Fibroblast of pulmonary artery (primary cell): Measurements from ENCODE around the gene PRKACA.

ENCODE experiments used
- DNase-seq: peaks from one replicate; pipeline ENCODE4 v3.0.0-alpha.2; 2010; ENCODE audit warnings: low read depth
- H3K4me3 ChIP-seq: replicated peaks from 2 replicates; pipeline ENCODE4 v1.5.1; 2011; ENCODE audit warnings: low read depth, mild to moderate bottlenecking, control low read depth, low read length, moderate library complexity
- TF ChIP-seq, protein P1 (sequence below): IDR thresholded peaks from 2 replicates; pipeline ENCODE4 v1.5.1; 2011; ENCODE audit warnings: mild to moderate bottlenecking, control low read depth, low read length, inconsistent platforms; ENCODE audit errors: missing control alignments

The PRKACA gene

DNA sequence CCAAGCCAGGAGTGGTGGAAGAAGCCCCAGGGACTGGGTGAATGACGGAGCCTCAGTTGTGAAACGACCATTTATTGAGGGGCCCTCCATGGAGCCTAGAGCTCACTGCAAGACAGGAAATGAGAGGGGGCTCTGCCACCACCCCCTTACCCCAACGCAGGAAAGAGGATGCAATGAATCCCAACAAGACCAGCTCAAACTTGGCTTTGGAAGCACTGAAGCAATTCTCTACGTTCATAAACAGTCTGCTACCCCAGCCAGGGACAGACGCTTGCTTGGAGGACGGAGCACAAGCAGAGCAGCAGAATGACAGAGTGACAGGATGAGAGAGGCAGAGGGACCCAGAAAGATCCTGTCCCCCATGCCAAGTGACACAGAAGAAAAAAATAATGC lies 1.0 kb downstream of the PRKACA start:
- TF ChIP-seq, protein P1, sequence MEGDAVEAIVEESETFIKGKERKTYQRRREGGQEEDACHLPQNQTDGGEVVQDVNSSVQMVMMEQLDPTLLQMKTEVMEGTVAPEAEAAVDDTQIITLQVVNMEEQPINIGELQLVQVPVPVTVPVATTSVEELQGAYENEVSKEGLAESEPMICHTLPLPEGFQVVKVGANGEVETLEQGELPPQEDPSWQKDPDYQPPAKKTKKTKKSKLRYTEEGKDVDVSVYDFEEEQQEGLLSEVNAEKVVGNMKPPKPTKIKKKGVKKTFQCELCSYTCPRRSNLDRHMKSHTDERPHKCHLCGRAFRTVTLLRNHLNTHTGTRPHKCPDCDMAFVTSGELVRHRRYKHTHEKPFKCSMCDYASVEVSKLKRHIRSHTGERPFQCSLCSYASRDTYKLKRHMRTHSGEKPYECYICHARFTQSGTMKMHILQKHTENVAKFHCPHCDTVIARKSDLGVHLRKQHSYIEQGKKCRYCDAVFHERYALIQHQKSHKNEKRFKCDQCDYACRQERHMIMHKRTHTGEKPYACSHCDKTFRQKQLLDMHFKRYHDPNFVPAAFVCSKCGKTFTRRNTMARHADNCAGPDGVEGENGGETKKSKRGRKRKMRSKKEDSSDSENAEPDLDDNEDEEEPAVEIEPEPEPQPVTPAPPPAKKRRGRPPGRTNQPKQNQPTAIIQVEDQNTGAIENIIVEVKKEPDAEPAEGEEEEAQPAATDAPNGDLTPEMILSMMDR: no peak
- no peak for DNase-seq
- peak overlapping the region; percentile 81 for H3K4me3 ChIP-seq

GRCh38 chr19:14115756-14116155 lies 1.8 kb downstream of the PRKACA start:
- no peak for DNase-seq
- peak overlapping the region; percentile 81 for H3K4me3 ChIP-seq
- TF ChIP-seq, protein P1: no peak

- H3K4me3 ChIP-seq: no peak overlapping the region
- TF ChIP-seq, protein P1: peak; percentile 47
- DNase-seq: no peak
Observed at GRCh38 chr19:14114854-14115253, 2.7 kb downstream of the PRKACA start.

DNA sequence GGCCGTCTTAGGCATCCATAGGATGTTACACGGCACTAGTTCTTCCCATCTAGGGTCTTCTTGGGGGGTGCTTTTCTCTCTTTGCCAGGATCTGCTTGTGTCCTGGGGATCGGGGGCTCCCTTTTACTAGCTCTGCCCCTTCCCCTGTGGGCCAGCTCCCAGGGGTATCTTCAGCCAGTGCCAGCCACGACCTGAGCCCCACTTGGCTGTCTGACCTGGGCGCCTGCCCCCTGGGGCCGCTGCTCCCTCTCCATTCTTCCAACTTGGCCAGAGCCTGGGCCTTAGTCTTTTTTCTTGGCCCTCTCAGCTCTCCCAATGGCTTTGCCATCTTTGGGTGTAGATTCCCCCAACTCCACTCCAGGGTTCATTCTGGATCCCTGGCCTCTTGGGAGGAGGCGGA lies 3.1 kb downstream of the PRKACA start:
- no peak for DNase-seq
- H3K4me3 ChIP-seq: no peak overlapping the region
- TF ChIP-seq, protein P1: no peak

- TF ChIP-seq, protein P1: peak; percentile 28
- DNase-seq: no peak
- no peak overlapping the region for H3K4me3 ChIP-seq
Observed at GRCh38 chr19:14113762-14114414, 3.7 kb downstream of the PRKACA start.

DNA sequence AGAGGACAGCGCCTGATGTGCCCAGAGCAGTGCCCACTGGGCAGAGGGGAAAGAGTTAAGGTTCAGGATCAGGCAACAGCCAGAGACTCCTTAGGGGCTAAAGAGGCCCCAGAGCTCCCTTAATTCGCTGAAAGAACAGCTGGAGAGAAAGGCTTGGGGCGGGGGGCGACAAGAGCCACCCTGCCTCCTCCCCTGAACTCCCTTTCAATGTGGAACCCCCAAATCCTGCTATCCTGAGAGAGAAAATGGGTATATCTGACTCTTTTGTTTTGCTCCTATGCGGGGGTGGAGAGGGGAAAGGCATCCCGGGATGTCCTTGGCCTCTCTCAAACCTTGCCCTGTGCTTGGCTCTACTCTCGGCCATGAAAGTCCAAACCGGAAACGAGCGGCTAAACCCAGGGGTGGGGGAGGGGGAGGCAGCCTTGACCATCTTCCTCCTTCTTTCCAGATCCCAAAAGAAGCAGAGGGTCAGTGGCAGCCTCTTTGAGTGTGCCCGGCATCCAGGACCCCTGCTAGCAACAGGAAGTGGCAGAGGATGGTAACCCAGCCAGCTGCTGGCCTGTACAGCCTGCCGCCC lies 4.7 kb downstream of the PRKACA start:
- TF ChIP-seq, protein P1: no peak
- H3K4me3 ChIP-seq: no peak overlapping the region
- DNase-seq: no peak
